H1 (cell line): ENCODE results near the gene RPS5. TPM values are rescaled to one million over a fixed set of nuclear protein-coding genes. Genes with fewer than 3 reads are reported as not detected.

ENCODE experiments used
- ASH2L ChIP-seq: fragments of 200-600, 300-600 bp; sonication (generic); IDR thresholded peaks from one replicate; pipeline ENCODE4 v1.7.1; 2017; ENCODE audit warnings: low read length
- CREB1 ChIP-seq: IDR thresholded peaks from 2 replicates; pipeline ENCODE4 v1.6.1; 2012; ENCODE audit warnings: inconsistent platforms
- JUND ChIP-seq: IDR thresholded peaks from 2 replicates; pipeline ENCODE4 v1.6.1; 2011; ENCODE audit warnings: mild to moderate bottlenecking, improper control_type of control experiment, low read length
- KDM5A ChIP-seq: fragments of 200-600 bp; IDR thresholded peaks from 2 replicates; pipeline ENCODE4 v1.7.1; 2012; ENCODE audit warnings: mild to moderate bottlenecking, low read length, inconsistent platforms, mixed read lengths
- RFX5 ChIP-seq: IDR thresholded peaks from 2 replicates; pipeline ENCODE4 v1.6.1; 2011; ENCODE audit warnings: low read depth, low read length, improper control_type of control experiment, borderline replicate concordance
- SP4 ChIP-seq: IDR thresholded peaks from 2 replicates; pipeline ENCODE4 v1.6.1; 2012; ENCODE audit warnings: low read length, inconsistent platforms
- polyA plus RNA-seq, 7 experiments: library from polyadenylated mRNA; depleted of rRNA in 3 of 7; stranded (reverse) in 5 of 7; unstranded in 2 of 7; fragments of >200 nt in 5 of 7; fragments of 200-250 nt in 2 of 7; gene quantifications; 1 replicate in 5 of 7; 2 replicates in 1 of 7; 4 replicates in 1 of 7; pipeline versions ENCODE4 v1.2.1 to v1.2.3, GENCODE V29; 2011 to 2013; ENCODE audit warnings: missing spikeins in 2 of 7, mixed read lengths in 2 of 7
- total RNA-seq: library from RNA; stranded (reverse); fragmentation: NEBNext Ultra II Directional; extraction: Animal tissue kit (Norgen Biotek cat#: 25700); gene quantifications from 2 replicates; pipeline ENCODE4 v1.2.1, GENCODE V29; 2021

Gene RPS5
- total and polyA plus RNA-seq, 2 of the 8 experiments (the other 6 are each of a cell fraction or from before 2014, with no cell fraction given), result 1,557 to 5,731 TPM

DNA sequence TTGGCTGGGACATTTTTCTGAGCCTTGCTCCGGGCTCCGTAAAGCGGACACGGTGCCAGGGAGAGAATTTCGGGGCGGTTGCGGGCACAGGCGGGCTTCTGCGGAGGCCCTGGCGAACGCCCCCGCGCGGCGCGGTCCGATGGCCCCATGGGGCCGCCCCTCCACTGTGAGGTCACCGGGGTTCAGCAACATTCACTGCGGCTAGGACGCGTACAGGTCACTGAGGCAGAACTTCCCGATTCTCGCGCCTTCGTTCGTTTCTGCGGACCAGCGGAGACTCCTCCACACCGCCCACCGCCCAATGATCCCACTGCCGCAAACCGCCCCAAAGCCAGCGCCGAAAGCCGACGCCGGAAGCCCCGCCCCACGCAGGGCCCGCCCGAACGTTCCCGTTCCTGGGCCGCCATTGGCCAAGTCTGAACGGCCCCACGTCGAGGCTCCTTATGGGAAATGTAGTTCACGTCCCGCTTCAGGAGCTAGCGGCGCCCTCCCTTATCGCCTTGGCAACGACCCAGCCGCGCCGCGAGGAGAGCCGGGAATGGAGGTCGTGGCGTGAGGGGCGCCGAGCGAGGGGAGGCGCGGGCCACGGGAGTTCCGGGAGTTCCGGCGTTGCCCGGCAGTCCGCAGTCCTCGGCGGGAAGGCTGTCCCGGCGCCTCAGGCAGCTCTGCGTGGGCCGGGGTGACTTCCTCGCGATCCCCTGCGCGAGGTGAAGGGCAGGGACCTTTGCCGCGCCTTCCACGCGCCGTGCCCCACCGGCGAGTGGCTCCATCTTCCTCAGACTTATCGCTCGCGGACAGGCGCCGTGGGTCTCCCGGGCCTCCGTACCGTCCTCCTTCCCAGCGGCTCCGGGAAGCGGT is 21.3 kb downstream of the RPS5 start, which contains the start of gene ZNF584 (continued):
- TF ChIP-seq KDM5A, result no peak
- peak; percentile 70; the same call in 1 of the 2 replicates for TF ChIP-seq SP4
- TF ChIP-seq ASH2L, result no peak
- TF ChIP-seq RFX5, result no peak
- TF ChIP-seq JUND, result no peak
- peak; percentile 80 for TF ChIP-seq CREB1
